ENCODE results near the gene MGAT3. TPM values are rescaled to one million over a fixed set of nuclear protein-coding genes. Genes with fewer than 3 reads are reported as not detected.

The MGAT3 gene
- total RNA-seq, 1 experiment from 2014 or later: 5.0 TPM

DNA sequence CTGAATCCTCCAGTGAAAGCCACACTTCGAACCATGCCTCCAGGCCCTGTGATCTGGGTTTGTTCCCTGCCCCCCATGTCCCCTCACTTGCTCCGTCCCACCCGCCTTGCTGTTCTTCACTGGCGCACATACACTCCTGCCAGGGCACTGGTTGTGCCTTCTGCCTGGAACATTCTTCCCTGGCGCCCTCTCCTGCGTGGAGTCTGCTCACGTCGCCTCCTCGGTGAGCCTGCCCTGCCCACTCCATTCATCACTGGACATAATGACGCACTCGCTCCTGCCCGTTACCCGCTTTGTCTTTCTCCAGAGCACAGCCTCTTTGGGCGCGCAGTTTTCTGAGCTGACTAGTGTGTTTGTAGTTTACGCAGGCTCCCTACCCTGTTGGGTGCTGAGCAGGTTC, 24.2 kb downstream of the MGAT3 start:
- peaks cover 2 to 5% of the 10 kb centered on the region in 2 experiments; a peak in 2 of 4 replicates for H3K4me1 Mint-ChIP-seq
- no peaks in the 10 kb centered on the region for H4K20me1 ChIP-seq (ENCODE audit: control insufficient read depth, insufficient read depth, insufficient read length)

More for the DNA sequence above, 24.2 kb downstream of the MGAT3 start:
- Histone ChIP-seq H3K9me3 (ENCODE audit: control insufficient read depth, low read depth, low read length) (no peaks in the 10 kb centered on the region), H2AFZ (ENCODE audit: low read length) (no peak overlapping the region), H2BK12ac (ENCODE audit: insufficient read length, low read depth, low read length) (no peak overlapping the region), H3K9ac (ENCODE audit: extremely low read depth, insufficient read length, low read length) (no peak overlapping the region), H2AK5ac (ENCODE audit: insufficient read length, low read length) (no peak overlapping the region), H4K91ac (ENCODE audit: insufficient read length, low read depth, low read length) (no peak overlapping the region), H3K23me2 (ENCODE audit: insufficient read length, low read depth, low read length, poor library complexity, severe bottlenecking) (no peaks in the 10 kb centered on the region), H3K79me1 (ENCODE audit: insufficient read depth, low read depth, low read length, poor library complexity, severe bottlenecking) (no peaks in the 10 kb centered on the region), H3K79me2 (ENCODE audit: insufficient read depth, low read length) (no peaks in the 10 kb centered on the region), H3K4me2 (ENCODE audit: insufficient read depth, insufficient read length, low read length) (no peak overlapping the region), H3K56ac (ENCODE audit: insufficient read length, low read depth, low read length) (no peak overlapping the region), H2BK20ac (ENCODE audit: low read depth, low read length, poor library complexity, severe bottlenecking) (no peak overlapping the region), H3K4ac (ENCODE audit: low read depth, low read length) (no peak overlapping the region), H2BK120ac (ENCODE audit: low read depth, low read length, poor library complexity, severe bottlenecking) (no peak overlapping the region), H3K14ac (ENCODE audit: insufficient read depth, low read length) (no peak overlapping the region), H3K27ac (ENCODE audit: insufficient read length, low read depth, low read length) (no peak overlapping the region), H4K5ac (ENCODE audit: insufficient read length, low read depth, low read length) (no peak overlapping the region), H2BK15ac (ENCODE audit: low read depth, low read length) (no peak overlapping the region), H4K8ac (replicated peaks; ENCODE audit: insufficient read length, low read depth, low read length) (no peak overlapping the region), H3K18ac (ENCODE audit: insufficient read length, low read depth, low read length) (no peak overlapping the region), H3K23ac (ENCODE audit: insufficient read length, low read depth, low read length) (no peak overlapping the region), H3K27me3 (ENCODE audit: insufficient read depth, low read length) (no peaks in the 10 kb centered on the region), H2BK5ac (ENCODE audit: insufficient read length, low read length) (no peak overlapping the region), H3T11ph (ENCODE audit: low read length) (no peak overlapping the region), H3K4me1 (ENCODE audit: insufficient read depth, low read length) (no peaks in the 10 kb centered on the region)
- DNase-seq: no peak
- Mint-ChIP-seq H3K27me3 (ENCODE audit: low read depth) (peaks cover 41% of the 10 kb centered on the region), H3K9me3 (no peaks in the 10 kb centered on the region), H3K27ac (no peak overlapping the region; a peak in 1 of 7 replicates), H3K36me3 (ENCODE audit: insufficient read depth in 1 of 3, low read depth in 3 of 3) (no peaks in the 10 kb centered on the region), H3K4me3 (no peak overlapping the region)
- TF ChIP-seq, protein P1, sequence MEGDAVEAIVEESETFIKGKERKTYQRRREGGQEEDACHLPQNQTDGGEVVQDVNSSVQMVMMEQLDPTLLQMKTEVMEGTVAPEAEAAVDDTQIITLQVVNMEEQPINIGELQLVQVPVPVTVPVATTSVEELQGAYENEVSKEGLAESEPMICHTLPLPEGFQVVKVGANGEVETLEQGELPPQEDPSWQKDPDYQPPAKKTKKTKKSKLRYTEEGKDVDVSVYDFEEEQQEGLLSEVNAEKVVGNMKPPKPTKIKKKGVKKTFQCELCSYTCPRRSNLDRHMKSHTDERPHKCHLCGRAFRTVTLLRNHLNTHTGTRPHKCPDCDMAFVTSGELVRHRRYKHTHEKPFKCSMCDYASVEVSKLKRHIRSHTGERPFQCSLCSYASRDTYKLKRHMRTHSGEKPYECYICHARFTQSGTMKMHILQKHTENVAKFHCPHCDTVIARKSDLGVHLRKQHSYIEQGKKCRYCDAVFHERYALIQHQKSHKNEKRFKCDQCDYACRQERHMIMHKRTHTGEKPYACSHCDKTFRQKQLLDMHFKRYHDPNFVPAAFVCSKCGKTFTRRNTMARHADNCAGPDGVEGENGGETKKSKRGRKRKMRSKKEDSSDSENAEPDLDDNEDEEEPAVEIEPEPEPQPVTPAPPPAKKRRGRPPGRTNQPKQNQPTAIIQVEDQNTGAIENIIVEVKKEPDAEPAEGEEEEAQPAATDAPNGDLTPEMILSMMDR (conservative IDR thresholded peaks at IDR 0.05): no peak
- WGBS (ENCODE audit: extremely low coverage, insufficient read length, low lambda C conversion rate): no CpG with 5 or more reads among the region's 16 CpGs

All from H9 (cell line).